NCI-H2029 (cell line): ENCODE measurements around the gene MRAS.

Experiments
- DNase-seq: peaks from one replicate; lab custom pipeline; 2025; lab: John Stamatoyannopoulos, UW

Gene MRAS

DNA sequence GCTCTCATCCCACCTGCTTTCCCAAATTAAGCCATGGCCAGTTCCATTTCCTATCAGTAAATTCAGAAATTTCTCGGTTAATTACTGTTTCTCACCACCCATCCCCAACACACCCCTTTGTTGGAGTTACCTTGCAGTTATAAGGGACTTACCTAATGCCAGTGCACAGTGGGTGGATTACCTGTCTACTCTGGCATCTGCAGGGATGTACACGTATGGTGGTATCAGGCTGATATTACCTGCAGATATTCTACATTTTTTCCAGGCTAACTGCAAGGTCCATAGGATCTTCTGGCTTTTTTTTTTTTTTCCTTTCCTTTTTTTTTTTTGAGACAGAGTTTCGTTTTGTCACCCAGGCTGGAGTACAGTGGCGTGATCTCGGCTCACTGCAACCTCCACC is 7.9 kb upstream of the MRAS start:
- DNase-seq = no peak

DNA sequence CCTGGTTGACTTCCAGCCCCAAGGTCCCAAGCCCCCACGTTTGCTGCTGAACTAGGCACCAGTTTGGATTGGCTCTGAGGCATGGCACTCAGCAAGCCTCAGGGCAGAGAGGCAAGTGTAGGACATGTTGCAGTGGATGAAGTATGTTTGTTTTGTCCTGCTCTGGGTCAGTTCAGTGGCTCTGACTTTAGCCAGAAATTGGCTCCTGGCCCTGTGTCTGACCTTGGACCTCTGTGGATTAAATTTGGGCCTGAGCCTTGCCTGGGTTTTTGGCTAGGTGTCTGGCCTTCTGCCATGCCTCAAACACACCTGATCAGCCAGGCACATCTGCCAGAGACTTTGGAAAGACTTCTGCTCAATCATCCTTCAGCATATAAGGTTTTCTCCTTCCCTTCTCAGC is 3.6 kb upstream of the MRAS start:
- no peak for DNase-seq

DNA sequence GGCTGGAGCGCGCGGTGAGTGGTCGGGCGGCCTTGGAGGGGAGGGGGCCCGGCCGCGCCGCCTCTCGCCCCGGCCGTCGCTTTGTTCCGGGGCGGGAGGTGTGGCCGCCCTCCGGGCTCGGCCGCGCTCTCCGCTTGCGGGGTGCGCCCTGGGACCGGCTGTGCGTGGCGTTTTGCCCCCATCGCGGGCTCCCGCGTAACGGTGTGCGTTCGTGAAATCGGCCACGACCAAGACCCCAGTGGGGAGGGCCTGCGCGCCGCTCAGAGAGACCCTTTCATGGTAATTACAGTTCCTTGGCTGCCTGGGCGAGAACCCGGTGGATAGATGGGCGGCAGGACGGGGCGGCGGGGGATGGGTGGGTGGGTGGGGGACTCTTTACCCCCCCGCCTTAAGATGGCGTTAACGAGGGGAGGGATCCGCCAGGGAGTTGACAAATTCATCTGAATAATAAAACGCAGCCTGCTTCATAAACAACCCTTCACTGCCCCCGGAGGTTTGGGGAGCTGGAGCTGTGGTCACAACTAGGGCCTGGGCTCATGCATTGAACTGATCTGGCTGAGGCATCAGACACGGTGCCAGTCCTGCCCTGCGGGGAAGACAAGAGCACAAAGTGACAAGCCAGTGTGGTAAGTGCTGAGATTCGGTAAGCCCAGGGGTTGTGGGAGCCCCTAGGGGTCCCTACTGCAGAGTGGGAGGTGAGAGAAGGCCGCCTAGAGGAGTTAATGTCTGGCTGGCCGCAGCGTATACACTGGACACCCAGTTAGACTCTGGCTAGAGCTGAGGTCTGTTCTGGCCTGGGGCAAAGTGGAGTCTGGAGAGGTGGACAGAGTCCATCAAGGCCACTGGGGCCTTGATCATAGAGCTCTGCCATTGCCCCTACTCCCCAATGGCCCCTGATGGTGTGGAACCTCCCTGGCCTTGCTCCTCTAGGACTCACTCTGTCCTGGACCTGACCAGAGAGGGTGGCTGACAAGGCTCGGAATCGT is 668 bp downstream of the MRAS start:
- no peak for DNase-seq

DNA sequence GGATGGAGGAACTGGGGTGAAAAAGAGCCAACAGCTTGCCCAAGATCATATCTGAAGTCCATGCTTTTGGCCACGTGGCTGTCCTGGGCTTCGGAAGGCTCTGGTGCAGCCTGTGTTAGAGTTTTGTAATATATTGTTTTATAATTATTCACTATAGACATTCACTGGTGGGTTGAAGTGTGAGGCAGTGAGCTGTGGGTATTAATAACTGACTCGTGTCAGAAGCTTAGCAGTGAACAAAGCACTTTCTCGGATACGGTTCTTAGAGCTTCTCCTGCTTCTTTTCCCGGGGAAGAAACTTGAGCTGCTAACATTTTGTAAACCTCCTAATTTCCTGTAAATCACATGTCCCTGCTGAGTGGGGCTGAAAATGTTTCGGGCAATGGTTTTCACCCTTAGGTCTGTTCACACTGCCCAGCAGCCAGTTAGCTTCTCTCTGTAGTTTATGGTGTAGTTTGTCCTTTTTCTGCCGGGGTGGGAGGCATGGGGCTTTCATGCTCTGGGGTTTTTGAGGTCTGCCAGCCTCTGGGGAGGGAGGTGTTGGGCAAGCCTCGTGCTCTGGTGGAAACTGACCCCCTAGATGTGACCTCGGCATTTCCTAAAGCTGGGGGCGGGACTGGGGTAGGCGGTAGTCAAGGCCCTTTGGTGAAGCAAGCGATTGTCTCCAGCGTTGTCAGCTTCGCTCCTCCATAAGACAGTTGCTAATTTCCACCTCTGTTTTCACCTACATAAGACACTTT is 1.7 kb downstream of the MRAS start:
- no peak for DNase-seq

DNA sequence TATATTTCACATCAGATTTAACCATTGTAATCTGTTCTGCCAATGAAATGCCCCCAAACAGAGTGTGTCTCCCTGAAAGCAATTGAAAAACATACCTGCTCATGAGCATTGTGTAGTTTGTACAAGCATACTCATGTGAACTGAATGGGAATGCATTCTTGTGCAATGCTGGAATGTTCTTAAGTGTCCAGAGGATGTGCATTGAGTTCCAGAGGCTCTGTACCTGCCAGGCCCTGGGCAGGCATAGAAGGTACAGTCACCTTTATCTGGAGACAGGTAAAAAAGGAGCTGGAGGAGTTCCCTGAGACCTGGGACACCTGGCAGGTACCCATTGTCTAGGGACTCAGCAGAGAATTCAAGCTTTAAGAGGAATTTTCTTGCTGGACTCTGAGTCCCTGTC is 2.8 kb downstream of the MRAS start:
- DNase-seq = no peak

DNA sequence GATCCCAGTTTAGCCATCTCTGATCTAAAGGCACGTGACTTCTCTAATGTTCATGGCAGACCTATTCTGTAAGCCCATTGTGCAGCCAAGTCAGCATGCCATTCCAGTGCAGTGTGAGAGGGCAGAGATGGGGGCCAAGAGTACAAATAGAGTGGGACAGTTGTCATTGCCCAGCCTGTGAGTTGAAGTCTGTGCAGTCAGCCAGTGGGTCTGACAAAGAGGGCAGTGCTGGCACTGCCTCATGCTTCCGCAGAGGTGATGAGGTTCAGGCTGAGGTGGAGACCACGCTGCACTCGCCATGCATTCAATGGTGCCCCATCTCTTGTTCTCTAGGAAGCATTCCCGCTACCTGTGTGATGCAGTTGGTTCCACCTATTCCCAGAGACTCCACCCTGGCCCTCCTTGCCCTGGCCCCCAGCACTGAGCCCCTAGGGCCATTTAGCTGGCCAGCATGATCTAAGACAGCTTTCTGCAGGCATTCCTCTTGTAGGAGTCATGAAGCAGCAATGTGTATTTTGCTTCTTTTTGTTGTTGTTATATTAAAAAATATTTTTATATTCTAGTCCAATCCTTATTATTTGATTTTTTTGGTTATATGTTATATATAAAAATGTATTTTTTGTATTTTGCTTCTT is 3.7 kb downstream of the MRAS start:
- DNase-seq = no peak

DNA sequence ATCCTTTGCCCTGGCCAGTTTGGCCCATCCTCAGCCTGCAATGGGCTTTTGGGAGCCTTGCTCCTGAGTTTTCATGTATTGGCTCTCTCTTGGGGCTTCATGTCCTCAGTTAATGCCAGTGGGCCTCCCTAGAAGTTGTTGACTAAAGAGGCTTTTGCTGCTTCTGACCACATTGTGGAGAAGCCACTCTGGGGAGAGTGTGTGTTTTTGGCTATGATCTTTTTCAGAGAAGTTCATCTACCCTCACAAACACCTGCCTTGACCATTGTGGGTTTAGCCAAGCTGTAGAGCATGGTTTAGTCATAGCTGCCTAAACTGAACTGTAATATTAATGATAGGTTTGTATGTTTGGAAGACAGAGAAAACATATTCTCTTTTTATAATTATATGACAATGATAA is 6.0 kb downstream of the MRAS start:
- no peak for DNase-seq

DNA sequence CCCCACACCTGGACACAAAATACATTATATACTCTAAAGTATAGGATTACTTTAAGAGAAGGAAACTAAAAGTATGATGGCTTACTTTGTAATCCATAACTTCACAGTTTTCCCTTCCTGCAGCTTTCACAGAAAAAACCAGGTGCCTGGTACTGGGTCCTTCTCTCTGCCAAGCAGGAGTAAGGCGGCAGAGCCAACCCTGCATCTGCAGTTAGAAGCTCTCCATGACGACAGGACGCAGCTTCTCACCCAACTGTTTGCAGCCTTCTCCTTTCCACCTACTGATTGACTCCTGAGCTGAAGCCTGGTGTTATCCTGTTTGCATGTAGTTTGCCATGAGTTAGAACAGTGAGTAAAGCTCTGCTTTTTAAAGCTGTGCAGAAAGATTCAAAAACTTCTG is 6.7 kb downstream of the MRAS start:
- no peak for DNase-seq

DNA sequence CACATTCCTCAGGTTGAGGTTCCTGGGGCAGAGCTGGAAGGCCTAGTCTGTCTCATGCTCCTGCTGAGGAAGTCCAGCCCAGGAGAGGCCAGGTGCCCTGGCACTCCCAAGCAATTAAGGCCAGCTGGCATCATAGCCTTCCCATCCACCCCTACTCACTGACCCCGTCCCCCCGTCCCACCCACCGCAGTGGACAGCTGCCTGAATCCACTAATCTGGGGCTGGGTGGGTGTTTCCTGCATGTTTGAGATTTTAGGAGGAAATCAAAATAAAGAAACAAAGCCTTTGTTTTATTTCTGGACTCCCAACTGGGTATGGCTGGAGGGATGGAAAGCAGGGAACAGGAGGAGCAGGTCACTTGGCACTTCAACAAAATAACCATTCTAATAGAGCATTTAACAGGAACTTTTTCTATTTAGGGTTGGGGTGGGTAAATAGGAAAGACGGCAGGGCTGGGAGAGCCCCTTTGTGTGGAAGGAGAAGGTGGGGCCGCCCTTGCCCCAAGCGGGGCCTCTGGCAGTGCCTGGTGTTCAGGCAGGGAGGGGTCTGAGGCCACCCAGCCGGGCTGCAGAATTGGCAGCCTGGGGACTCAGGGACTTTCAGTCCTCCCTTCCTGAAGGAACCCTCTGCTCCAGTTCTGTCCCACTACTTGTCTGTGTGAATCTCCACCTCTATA is 8.5 kb downstream of the MRAS start:
- DNase-seq = no peak

DNA sequence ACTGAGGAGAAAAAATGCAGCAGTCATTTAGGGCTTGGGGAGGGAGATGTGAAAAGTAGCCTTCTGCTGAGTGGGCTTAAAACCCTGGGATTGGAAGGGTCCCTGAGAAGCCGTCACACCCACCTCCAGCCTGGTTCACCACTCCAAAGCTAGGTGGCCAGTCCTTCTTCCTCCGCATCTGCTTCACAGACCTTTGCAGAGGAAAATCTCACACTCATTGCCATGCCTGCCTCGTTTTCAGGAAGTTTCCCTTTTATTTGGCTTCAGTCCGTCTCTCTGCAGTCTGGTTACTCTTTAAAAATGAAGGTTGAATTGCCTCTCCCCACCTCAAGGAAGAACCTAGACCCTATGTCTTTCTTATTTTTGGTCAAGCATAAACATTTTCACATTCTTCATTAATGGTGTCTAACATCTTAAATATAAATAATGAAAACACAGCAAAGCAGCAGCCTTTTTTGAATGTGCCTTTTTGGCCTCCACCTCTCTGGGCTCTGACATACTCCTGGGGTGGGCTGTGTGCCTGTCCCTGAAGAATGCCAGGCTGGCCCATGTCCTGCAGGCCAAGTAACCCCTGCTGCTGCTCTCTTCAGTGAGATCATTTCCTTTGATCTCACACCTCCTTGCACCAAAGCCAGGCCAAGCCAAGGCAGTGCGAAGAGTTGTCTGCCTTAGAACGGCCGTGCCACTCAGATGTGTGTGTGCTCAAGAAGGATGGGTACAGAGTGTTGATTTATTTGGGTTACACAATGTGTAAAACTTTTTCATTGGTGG is 11.0 kb downstream of the MRAS start:
- DNase-seq = no peak

DNA sequence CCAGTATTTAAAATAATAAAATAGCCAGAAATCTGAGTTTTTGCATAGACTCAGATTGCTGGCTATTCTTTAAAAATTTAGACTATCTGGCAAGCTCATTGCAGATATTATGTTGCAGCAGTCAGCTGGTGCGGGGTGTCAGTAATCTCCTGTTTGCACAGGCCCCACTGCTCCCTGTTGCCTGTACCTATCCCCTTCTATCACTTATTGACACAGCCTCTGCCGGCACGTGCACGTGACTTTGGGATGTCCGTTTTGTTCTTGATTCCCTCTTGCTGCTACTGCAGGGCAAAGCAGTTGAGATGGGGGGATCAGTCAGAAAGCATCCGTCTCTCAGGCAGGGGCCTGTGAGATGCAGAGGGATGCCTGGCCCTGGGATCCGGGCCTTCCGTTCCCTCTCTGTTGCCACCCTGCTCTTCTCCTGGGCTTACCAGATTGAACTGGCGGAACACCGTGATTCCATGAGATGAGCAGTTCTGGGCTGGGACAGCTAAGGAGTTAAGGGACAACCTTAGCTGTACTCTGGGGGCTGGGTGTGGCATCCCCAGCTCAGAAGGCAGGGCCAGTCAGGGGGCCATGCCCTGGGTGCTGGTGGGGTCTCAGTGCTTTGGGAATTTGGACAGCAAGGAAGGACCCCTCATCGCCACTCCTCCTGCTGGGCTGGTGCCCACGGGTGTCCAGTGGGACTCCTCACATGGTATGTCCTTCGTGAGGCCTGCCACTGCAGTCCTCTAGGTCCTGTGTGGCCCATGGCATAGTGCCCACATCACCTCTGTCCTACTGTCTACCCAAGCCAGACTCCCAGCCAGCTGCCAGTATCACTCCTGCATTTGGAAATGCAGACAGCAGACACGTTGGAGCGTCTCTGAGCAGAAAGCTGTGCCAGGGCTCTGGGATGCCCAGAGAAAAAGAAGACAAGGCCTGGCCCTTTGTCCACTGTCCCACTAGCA is 11.8 kb downstream of the MRAS start:
- DNase-seq = no peak

DNA sequence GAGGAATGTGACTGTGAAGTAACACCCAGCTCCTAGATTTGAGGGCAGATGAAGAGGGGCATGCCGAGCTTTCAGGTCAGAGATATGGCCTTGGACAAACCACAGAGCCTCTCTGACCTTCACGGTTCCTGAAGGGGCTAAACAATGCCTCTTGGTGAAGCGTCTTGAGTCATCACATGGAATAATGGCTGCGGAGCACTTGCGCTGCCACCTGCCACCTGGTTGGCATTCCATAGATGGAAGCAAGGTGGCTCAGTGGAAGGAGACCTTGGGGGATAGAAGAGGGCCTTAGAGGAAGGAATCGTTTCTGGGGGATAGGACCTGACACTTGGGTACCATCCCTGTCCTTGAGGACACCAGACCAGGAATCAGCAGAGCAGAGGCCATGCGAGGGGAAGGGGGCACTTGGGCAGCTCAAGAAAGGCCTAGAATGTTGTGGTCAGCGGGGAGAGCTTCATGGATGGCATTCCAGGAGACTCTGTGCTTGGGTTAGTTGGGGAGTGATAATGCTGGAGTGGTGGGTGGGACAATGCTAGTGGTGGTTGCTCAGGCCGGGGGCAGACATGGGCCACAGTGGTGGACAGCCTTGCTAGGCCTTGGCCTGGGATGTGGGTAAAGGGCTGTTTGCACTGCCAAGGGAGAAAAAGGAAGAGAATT is 12.6 kb downstream of the MRAS start:
- DNase-seq = no peak

DNA sequence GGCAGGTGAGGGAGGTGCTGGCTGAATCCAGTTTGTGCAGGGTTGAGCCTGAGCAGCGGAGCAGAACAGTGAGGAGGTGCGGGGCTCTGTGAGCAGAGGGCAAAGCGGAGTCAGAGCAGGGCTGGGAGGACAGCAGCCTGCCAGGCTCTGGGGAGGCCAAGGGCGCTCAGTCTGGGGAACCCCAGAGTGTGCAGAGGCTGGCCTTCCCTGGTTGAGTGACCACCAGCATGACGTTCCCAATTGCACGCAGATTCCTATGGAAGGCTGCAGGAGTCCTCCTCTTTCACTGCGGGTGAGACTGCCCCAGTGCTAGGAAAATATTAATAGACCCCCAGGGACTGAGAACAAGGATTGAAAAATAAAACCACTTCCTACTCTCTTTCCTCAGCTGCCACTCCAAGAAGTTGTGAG is 13.2 kb downstream of the MRAS start:
- no peak for DNase-seq

DNA sequence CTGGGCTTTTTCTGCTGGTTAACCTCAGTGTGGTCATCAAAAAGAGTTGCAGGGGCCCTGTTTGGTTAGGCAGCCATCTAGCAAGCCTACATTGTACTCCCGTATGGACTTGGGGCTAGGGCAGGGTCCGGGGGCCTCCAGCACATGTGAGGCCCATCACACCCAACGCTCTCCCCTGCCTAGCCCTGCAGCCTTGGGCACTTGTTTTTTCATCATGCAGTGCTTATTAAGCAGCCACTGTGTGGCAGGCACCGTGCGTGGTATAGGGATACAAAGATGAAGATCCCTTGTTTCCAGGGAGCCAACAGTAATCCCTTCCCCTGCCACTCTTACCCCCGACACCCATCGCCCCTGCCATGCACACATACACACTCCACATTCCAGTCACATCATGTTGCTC is 14.2 kb downstream of the MRAS start:
- DNase-seq = no peak

DNA sequence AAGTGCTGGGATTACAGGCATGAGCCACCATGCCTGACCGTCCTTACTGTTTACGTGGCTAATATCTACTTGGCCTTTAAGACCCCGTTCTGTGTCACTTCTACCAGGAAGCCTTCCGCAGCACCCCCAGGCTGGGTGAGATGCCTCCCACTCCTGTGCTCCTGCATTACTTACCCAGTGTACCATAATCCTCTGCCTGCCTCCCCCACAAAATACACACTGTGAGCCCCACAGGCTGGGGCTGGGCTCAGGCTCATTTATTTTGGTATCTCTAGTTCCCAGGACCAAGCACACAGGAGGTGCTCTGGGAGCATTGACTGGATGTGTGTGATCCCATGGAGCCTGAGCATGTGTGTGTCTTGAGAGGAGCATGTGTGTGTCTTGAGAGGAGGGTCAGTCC is 14.9 kb downstream of the MRAS start:
- DNase-seq = no peak

DNA sequence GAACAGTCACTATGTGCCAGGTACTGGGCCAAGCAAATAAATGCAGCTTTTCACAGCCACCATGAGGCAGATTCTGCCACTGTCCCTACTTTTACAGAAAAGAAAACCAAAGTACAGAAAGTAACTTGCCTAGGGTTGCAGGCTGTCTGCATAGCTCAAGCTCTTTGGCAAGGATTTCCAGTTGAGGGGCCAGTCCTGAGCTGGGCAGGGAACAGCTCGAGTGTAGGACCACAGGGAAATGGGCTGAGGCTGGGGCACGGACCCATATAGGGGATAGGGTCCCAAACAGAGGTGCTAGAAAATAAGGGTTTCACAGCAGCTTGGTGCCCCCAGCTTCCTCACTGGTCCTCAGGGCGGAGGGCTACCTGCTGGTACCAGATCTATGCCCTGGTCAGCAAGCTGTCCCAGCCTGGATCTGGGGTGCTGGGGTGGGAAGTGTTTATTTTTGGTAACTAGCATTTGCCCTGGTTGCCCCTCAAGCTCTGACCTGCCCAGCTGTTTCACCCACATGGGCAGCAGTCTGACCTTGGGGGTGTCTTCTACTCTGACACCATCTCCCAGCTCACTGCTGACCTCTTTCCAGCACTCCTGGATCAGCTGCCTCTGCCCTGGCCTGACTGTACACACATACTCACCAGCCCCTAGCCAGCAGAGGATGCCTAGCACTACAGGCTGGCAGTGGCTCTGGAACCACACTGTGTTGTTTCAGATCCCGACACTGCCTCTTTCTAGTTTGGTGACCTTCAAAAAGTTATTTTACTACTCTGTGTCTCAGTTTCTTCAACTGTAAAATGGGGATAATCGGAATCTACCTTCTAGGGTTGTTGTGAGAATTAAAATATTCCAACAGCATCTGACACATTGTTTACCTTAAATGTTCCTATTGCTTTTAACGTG is 16.2 kb downstream of the MRAS start:
- no peak for DNase-seq

DNA sequence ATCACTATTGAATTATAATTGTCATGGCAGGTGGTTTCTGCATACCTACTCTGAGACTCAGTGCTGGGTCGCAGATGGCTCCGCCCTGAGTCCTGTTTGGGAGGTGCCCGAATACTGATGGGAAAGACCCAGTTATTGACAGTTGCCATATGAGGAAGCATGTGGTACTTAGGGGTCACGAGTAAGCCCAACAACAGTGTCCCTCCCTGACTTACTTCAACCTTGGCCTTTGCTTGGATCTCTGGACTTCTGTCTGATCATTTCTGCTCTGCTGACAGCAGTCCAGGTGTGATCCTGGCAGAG is 16.8 kb downstream of the MRAS start:
- no peak for DNase-seq

DNA sequence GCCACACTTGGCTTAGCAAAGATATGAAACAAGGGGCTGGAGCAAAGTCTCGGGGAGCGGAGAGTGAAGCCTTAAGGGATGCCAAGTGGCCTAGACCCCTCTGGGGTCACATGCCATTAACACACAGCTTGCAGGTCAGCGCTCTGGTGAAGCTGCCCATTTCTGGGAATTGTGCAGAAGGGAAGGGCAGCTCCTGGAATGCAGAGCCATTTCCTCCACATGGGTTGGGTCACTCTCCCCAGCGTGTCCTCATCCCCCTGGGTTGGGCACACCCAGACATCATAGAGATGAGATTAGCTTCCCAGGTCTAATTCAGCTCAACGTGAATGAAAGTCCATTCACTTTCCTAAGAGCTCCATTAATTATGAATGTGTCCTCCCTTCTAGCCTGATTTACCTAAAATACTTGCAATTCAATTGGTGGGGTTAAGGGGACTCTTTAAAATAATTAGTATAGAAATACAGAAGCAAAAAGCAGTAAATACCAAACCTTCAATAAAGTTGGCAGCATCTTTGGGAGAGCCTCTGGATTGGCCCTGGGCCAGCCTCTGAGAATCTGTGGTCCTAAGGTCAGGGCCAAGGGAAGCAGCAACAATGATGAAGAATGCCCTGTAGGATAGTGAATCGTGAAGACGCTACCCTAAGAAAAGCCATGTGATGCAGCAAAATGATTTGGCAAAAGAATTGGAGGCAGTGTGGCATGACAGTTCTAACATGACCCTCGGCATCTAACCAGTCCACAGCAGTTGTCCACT is 17.8 kb downstream of the MRAS start:
- no peak for DNase-seq
